ENCODE results near the gene NRXN3. TPM values are rescaled to one million over a fixed set of nuclear protein-coding genes. Genes with fewer than 3 reads are reported as not detected.

Gene NRXN3
- total and polyA plus RNA-seq, 2 donors (not counting 1 experiment from before 2014, with no cell fraction given) = not detected

- WGBS (ENCODE audit: insufficient coverage) = 92% methylated on average over 2 of the region's 4 CpGs
These were observed 144.3 kb downstream of the NRXN3 start for GRCh38 chr14:78314484-78314883.

GRCh38 chr14:78316052-78316451 is 145.9 kb downstream of the NRXN3 start:
- H3K36me3 ChIP-seq (replicated peaks in 1 of 2; ENCODE audit: control extremely low read depth in 1 of 2, control insufficient read depth in 1 of 2, extremely low read depth in 1 of 2, insufficient read depth in 2 of 2, low read length in 1 of 2) = no peaks in the 10 kb centered on the region
- Mint-ChIP-seq H3K4me3 (no peak overlapping the region), H3K9me3 (ENCODE audit: insufficient read depth) (no peaks in the 10 kb centered on the region), H3K27me3 (peaks cover 26% of the 10 kb centered on the region), H3K4me1 (no peaks in the 10 kb centered on the region), H3K27ac (no peak overlapping the region)
- H3K4me1 ChIP-seq (ENCODE audit: control insufficient read depth in 2 of 2, insufficient read depth in 2 of 2, low read length in 2 of 2) = no peaks in the 10 kb centered on the region
- no peak overlapping the region for H3K4me3 ChIP-seq (ENCODE audit: control extremely low read depth in 1 of 5, extremely low read depth in 1 of 5, insufficient read depth in 1 of 5, low read depth in 2 of 5, low read length in 4 of 5)
- ATAC-seq (ENCODE audit: low read depth) = no peak
- WGBS (ENCODE audit: insufficient coverage) = no CpG with 5 or more reads among the region's 1 CpG
- ChIA-PET CTCF (no interaction called here), POLR2A (no interaction called here)
- no peaks in the 10 kb centered on the region for H3K27me3 ChIP-seq (replicated peaks in 1 of 4; ENCODE audit: control extremely low read depth in 1 of 4, control insufficient read depth in 3 of 4, insufficient read depth in 4 of 4, low read length in 3 of 4)
- DNase-seq = no peak
- no peak overlapping the region for H3K27ac ChIP-seq (ENCODE audit: low read length in 2 of 2)
- H4K20me1 ChIP-seq (ENCODE audit: control insufficient read depth, insufficient read depth, low read length, poor library complexity, severe bottlenecking) = no peaks in the 10 kb centered on the region
- no peak overlapping the region for H3K4me2 ChIP-seq (replicated peaks; ENCODE audit: low read depth, low read length, poor library complexity, severe bottlenecking)
- no peak overlapping the region for H3K9ac ChIP-seq (ENCODE audit: low read length)
- TF ChIP-seq CTCF (IDR thresholded peaks at IDR 0.05) = no peak
- no peak for TF ChIP-seq EZH2 (IDR thresholded peaks at IDR 0.05; ENCODE audit: borderline replicate concordance, insufficient read depth, low read depth, low read length, poor library complexity, severe bottlenecking)
- no peaks in the 10 kb centered on the region for H3K9me3 ChIP-seq (ENCODE audit: control extremely low read depth in 1 of 3, control insufficient read depth in 2 of 3, insufficient read depth in 1 of 3, low read length in 2 of 3)
- H2AFZ ChIP-seq (ENCODE audit: insufficient read depth, low read depth, low read length, poor library complexity, severe bottlenecking) = no peak overlapping the region
- intact Hi-C loops (cut with micrococcal nuclease) = no loop called here
- H3K79me2 ChIP-seq (ENCODE audit: control insufficient read depth, insufficient read depth, low read length) = no peaks in the 10 kb centered on the region

More at GRCh38 chr14:78314484-78314883, 144.3 kb downstream of the NRXN3 start:
- no peak overlapping the region for H3K27ac Mint-ChIP-seq
- no peaks in the 10 kb centered on the region for H3K9me3 Mint-ChIP-seq (ENCODE audit: insufficient read depth)
- no peak overlapping the region for H3K4me2 ChIP-seq (replicated peaks; ENCODE audit: low read depth, low read length, poor library complexity, severe bottlenecking)
- no peak overlapping the region for H3K4me3 ChIP-seq (ENCODE audit: control extremely low read depth in 1 of 5, extremely low read depth in 1 of 5, insufficient read depth in 1 of 5, low read depth in 2 of 5, low read length in 4 of 5)
- intact Hi-C loops (cut with micrococcal nuclease) = no loop called here
- no peaks in the 10 kb centered on the region for H3K79me2 ChIP-seq (ENCODE audit: control insufficient read depth, insufficient read depth, low read length)
- TF ChIP-seq CTCF (IDR thresholded peaks at IDR 0.05) = no peak
- TF ChIP-seq EZH2 (IDR thresholded peaks at IDR 0.05; ENCODE audit: borderline replicate concordance, insufficient read depth, low read depth, low read length, poor library complexity, severe bottlenecking) = no peak
- no peaks in the 10 kb centered on the region for H3K36me3 ChIP-seq (replicated peaks in 1 of 2; ENCODE audit: control extremely low read depth in 1 of 2, control insufficient read depth in 1 of 2, extremely low read depth in 1 of 2, insufficient read depth in 2 of 2, low read length in 1 of 2)
- no peak overlapping the region for H3K4me3 Mint-ChIP-seq
- H3K9me3 ChIP-seq (ENCODE audit: control extremely low read depth in 1 of 3, control insufficient read depth in 2 of 3, insufficient read depth in 1 of 3, low read length in 2 of 3) = no peaks in the 10 kb centered on the region
- no peak overlapping the region for H2AFZ ChIP-seq (ENCODE audit: insufficient read depth, low read depth, low read length, poor library complexity, severe bottlenecking)
- no peak overlapping the region for H3K27ac ChIP-seq (ENCODE audit: low read length in 2 of 2)
- peaks cover 18% of the 10 kb centered on the region for H3K27me3 Mint-ChIP-seq
- CTCF ChIA-PET = no interaction called here
- H3K4me1 Mint-ChIP-seq = no peaks in the 10 kb centered on the region
- H3K9ac ChIP-seq (ENCODE audit: low read length) = no peak overlapping the region
- H3K4me1 ChIP-seq (ENCODE audit: control insufficient read depth in 2 of 2, insufficient read depth in 2 of 2, low read length in 2 of 2) = no peaks in the 10 kb centered on the region
- POLR2A ChIA-PET = no interaction called here
- ATAC-seq (ENCODE audit: low read depth) (no peak), DNase-seq (no peak)
- H3K27me3 ChIP-seq (replicated peaks in 1 of 4; ENCODE audit: control extremely low read depth in 1 of 4, control insufficient read depth in 3 of 4, insufficient read depth in 4 of 4, low read length in 3 of 4) = no peaks in the 10 kb centered on the region
- H4K20me1 ChIP-seq (ENCODE audit: control insufficient read depth, insufficient read depth, low read length, poor library complexity, severe bottlenecking) = no peaks in the 10 kb centered on the region
